ENCODE measurements around the gene HOXD9.

The HOXD9 gene

GRCh38 chr2:176155356-176156044, 33.0 kb downstream of the HOXD9 start:
- no peak for DNase-seq (ENCODE audit: low read depth)

- DNase-seq (ENCODE audit: low read depth), result no peak
These were observed 33.8 kb downstream of the HOXD9 start for GRCh38 chr2:176156301-176156806.

GRCh38 chr2:176156807-176157498, 34.4 kb downstream of the HOXD9 start, which contains the start of gene HOXD3:
TSS of gene HOXD3 (plus strand) at chr2:176157307. CDS start at chr2:176169115, 11,808 bp downstream.
- no peak for DNase-seq (ENCODE audit: low read depth)

- DNase-seq (ENCODE audit: low read depth), result no peak
These were observed 35.1 kb downstream of the HOXD9 start for GRCh38 chr2:176157499-176158185.

- no peak for DNase-seq (ENCODE audit: low read depth)
These were observed 35.7 kb downstream of the HOXD9 start for GRCh38 chr2:176158186-176158591.

DNA sequence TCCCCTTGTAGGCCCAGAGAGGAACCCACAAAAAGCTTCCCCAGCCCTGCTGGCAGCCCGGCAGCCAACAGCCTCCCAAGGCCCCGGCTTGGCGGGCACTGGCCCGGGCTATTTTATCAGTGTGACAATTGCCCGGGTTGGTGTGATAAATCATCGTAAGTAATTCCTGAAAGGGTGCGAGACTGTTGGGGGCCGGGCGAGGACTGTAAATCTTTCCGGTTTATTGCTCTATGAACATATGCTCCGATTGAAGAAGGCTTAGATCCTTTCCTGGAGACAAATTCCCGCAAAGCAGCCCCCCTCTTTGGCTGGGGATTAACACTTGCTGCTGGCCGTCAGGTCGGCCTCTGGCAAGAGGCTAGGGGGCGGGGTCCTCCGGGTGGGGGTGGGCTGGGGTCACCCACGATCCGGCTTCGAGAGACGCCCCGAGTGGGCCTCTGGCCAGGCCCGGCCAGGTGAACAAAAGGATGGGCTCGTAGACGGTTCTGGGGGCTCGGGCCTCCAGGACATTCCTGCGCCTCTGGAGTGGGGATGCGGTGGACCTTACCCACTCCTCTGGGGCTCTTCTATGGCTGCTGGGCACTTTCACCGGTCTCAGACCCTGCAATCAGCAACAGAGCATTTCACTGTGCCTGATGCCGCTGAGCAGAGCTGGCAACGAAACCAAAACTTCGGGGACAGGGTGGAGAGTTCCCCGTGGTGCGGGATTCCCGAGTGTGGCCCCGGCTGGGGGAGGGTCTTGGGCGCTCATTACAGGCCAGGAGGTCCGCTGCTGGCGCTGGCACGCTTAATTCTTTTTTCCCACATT, 36.5 kb downstream of the HOXD9 start:
- no peak for DNase-seq (ENCODE audit: low read depth)

GRCh38 chr2:176159663-176160250, 37.2 kb downstream of the HOXD9 start:
- no peak for DNase-seq (ENCODE audit: low read depth)

- DNase-seq (ENCODE audit: low read depth), result no peak
These were observed 37.9 kb downstream of the HOXD9 start for GRCh38 chr2:176160251-176160985.

DNA sequence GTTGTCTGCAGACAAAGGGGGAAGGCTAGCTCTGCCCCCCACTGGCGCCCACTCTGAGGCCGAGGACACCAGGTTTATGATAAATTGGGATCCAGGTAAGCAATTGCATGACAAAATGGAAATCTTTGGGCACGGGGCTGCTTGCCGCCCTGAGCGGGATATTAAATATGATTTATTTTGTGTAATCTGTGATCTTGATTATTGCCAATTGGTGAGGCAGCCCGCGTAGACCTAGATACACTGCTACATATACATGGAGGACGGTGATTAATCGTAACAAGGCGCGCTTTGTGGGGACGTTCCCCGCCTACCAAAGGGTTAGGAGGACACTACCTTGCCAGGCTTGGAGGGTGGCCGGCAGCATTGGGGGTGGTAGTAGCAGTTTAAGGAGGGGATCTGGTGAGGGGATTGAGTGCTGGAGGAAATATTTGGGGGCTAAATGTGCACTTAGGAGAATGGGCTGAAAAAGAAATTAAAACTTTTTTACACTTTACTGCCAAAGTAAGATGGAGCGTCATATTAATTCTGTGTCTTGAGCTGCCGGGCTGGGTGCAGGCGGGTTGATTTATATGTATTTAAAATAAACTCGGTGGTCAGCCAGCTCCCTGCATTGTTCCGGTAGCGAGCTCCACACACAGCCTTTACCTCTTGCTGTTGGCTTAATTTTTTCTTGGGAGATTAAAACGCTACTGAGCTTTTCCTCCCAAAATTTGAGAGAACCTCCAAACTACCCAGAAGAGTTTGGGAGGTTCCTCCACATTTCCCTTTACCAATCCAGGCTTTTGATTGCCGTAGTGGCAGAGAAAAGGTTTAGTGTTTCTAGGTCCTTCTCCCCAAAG, 38.7 kb downstream of the HOXD9 start:
- DNase-seq (ENCODE audit: low read depth), result no peak

- DNase-seq (ENCODE audit: low read depth), result no peak
These were observed 39.5 kb downstream of the HOXD9 start for GRCh38 chr2:176161825-176162626.

GRCh38 chr2:176162911-176163671, 40.6 kb downstream of the HOXD9 start:
- no peak for DNase-seq (ENCODE audit: low read depth)

DNA sequence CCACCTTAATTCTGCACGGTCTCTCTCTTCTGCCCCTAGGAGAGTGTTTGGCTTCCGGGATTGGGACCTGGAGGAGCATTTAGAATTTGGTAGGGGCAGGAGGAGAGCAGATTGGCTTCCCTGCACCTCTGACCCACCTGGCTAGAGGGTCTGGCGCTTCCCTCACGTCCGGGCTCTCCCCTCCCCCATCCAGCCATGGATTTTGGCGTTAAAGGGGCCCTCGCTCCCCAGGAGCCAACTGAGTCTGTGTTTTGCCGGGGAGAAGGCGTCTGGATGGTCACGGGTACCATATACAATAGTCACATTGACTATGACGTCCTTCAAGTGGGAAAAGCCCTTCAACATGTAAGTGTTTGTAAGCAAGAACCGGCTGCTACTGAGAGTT, 41.1 kb downstream of the HOXD9 start:
- no peak for DNase-seq (ENCODE audit: low read depth)

- no peak for DNase-seq (ENCODE audit: low read depth)
These were observed 41.7 kb downstream of the HOXD9 start for GRCh38 chr2:176164201-176164600.

GRCh38 chr2:176164611-176165369, 42.3 kb downstream of the HOXD9 start:
- DNase-seq (ENCODE audit: low read depth), result no peak

- no peak for DNase-seq (ENCODE audit: low read depth)
These were observed 43.0 kb downstream of the HOXD9 start for GRCh38 chr2:176165370-176166050.

DNA sequence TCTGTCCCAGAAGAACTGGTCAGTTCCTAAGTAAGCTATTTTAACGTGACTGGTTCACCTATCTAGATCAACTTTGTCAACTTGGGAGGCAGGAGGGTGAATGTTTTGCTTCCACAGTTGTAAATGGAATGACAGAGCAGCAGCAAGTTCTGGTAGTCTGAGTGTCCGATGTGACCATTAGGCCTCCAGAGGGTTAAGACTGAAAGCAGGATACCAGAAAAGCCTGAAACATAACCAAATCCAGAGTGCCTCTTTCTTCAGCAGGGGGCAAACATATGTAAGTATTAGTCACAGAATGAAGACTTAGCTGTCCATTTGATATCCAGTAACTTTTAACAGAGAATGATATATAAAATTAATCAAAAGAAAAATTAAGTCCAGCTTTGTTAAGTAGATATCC, 43.8 kb downstream of the HOXD9 start:
- no peak for DNase-seq (ENCODE audit: low read depth)

- DNase-seq (ENCODE audit: low read depth), result no peak
These were observed 44.9 kb downstream of the HOXD9 start for GRCh38 chr2:176167398-176167797.

Measured in GM04504 (cell line).